ENCODE measurements around the gene SYT1. TPM values are rescaled to one million over a fixed set of nuclear protein-coding genes. Genes with fewer than 3 reads are reported as not detected.

SYT1 gene
- total and polyA plus RNA-seq, 2 donors (not counting 1 experiment from before 2014, with no cell fraction given) = 0.60 to 1.3 TPM

- no peaks in the 10 kb centered on the region for H3K4me1 Mint-ChIP-seq
- H3K27me3 Mint-ChIP-seq = no peaks in the 10 kb centered on the region
- H3K27ac Mint-ChIP-seq = no peak overlapping the region
These were observed 105.5 kb downstream of the SYT1 start for GRCh38 chr12:78970041-78970440.

GRCh38 chr12:78977304-78977867, 112.8 kb downstream of the SYT1 start:
- Histone ChIP-seq H3K4me3 (ENCODE audit: control extremely low read depth in 1 of 5, extremely low read depth in 1 of 5, insufficient read depth in 1 of 5, low read depth in 2 of 5, low read length in 4 of 5) (no peak overlapping the region), H3K36me3 (replicated peaks in 1 of 2; ENCODE audit: control extremely low read depth in 1 of 2, control insufficient read depth in 1 of 2, extremely low read depth in 1 of 2, insufficient read depth in 2 of 2, low read length in 1 of 2) (no peaks in the 10 kb centered on the region), H3K9ac (ENCODE audit: low read length) (no peak overlapping the region), H3K4me2 (replicated peaks; ENCODE audit: low read depth, low read length, poor library complexity, severe bottlenecking) (no peak overlapping the region), H3K4me1 (ENCODE audit: control insufficient read depth in 2 of 2, insufficient read depth in 2 of 2, low read length in 2 of 2) (no peaks in the 10 kb centered on the region), H2AFZ (ENCODE audit: insufficient read depth, low read depth, low read length, poor library complexity, severe bottlenecking) (no peak overlapping the region), H3K9me3 (ENCODE audit: control extremely low read depth in 1 of 3, control insufficient read depth in 2 of 3, insufficient read depth in 1 of 3, low read length in 2 of 3) (no peaks in the 10 kb centered on the region), H3K79me2 (ENCODE audit: control insufficient read depth, insufficient read depth, low read length) (no peaks in the 10 kb centered on the region), H4K20me1 (ENCODE audit: control insufficient read depth, insufficient read depth, low read length, poor library complexity, severe bottlenecking) (no peaks in the 10 kb centered on the region), H3K27ac (ENCODE audit: low read length in 2 of 2) (no peak overlapping the region), H3K27me3 (replicated peaks in 1 of 4; ENCODE audit: control extremely low read depth in 1 of 4, control insufficient read depth in 3 of 4, insufficient read depth in 4 of 4, low read length in 3 of 4) (no peaks in the 10 kb centered on the region)
- Mint-ChIP-seq H3K4me1 (no peaks in the 10 kb centered on the region), H3K27me3 (no peaks in the 10 kb centered on the region), H3K27ac (no peak overlapping the region), H3K4me3 (no peak overlapping the region), H3K9me3 (ENCODE audit: insufficient read depth) (no peaks in the 10 kb centered on the region)
- no peak for TF ChIP-seq EZH2 (IDR thresholded peaks at IDR 0.05; ENCODE audit: borderline replicate concordance, insufficient read depth, low read depth, low read length, poor library complexity, severe bottlenecking)
- TF ChIP-seq, protein P1, sequence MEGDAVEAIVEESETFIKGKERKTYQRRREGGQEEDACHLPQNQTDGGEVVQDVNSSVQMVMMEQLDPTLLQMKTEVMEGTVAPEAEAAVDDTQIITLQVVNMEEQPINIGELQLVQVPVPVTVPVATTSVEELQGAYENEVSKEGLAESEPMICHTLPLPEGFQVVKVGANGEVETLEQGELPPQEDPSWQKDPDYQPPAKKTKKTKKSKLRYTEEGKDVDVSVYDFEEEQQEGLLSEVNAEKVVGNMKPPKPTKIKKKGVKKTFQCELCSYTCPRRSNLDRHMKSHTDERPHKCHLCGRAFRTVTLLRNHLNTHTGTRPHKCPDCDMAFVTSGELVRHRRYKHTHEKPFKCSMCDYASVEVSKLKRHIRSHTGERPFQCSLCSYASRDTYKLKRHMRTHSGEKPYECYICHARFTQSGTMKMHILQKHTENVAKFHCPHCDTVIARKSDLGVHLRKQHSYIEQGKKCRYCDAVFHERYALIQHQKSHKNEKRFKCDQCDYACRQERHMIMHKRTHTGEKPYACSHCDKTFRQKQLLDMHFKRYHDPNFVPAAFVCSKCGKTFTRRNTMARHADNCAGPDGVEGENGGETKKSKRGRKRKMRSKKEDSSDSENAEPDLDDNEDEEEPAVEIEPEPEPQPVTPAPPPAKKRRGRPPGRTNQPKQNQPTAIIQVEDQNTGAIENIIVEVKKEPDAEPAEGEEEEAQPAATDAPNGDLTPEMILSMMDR (IDR thresholded peaks at IDR 0.05) = no peak
- ChIA-PET CTCF (no interaction called here), POLR2A (no interaction called here)
- WGBS (ENCODE audit: insufficient coverage) = no CpG with 5 or more reads among the region's 3 CpGs
- intact Hi-C loops (cut with micrococcal nuclease) = no loop called here
- ATAC-seq (ENCODE audit: low read depth) (no peak), DNase-seq (no peak)

More at GRCh38 chr12:78970041-78970440, 105.5 kb downstream of the SYT1 start:
- no peaks in the 10 kb centered on the region for H3K9me3 Mint-ChIP-seq (ENCODE audit: insufficient read depth)
- no peak overlapping the region for H3K4me2 ChIP-seq (replicated peaks; ENCODE audit: low read depth, low read length, poor library complexity, severe bottlenecking)
- H3K27me3 ChIP-seq (replicated peaks in 1 of 4; ENCODE audit: control extremely low read depth in 1 of 4, control insufficient read depth in 3 of 4, insufficient read depth in 4 of 4, low read length in 3 of 4) = no peaks in the 10 kb centered on the region
- no peaks in the 10 kb centered on the region for H3K79me2 ChIP-seq (ENCODE audit: control insufficient read depth, insufficient read depth, low read length)
- ATAC-seq (ENCODE audit: low read depth) (no peak), DNase-seq (no peak)
- no peak overlapping the region for H3K4me3 Mint-ChIP-seq
- H4K20me1 ChIP-seq (ENCODE audit: control insufficient read depth, insufficient read depth, low read length, poor library complexity, severe bottlenecking) = no peaks in the 10 kb centered on the region
- TF ChIP-seq, protein P1 (IDR thresholded peaks at IDR 0.05) = no peak
- no peak for TF ChIP-seq EZH2 (IDR thresholded peaks at IDR 0.05; ENCODE audit: borderline replicate concordance, insufficient read depth, low read depth, low read length, poor library complexity, severe bottlenecking)
- H3K36me3 ChIP-seq (replicated peaks in 1 of 2; ENCODE audit: control extremely low read depth in 1 of 2, control insufficient read depth in 1 of 2, extremely low read depth in 1 of 2, insufficient read depth in 2 of 2, low read length in 1 of 2) = no peaks in the 10 kb centered on the region
- H3K4me1 ChIP-seq (ENCODE audit: control insufficient read depth in 2 of 2, insufficient read depth in 2 of 2, low read length in 2 of 2) = no peaks in the 10 kb centered on the region
- no peak overlapping the region for H3K4me3 ChIP-seq (ENCODE audit: control extremely low read depth in 1 of 5, extremely low read depth in 1 of 5, insufficient read depth in 1 of 5, low read depth in 2 of 5, low read length in 4 of 5)
- ChIA-PET CTCF (no interaction called here), POLR2A (no interaction called here)
- intact Hi-C loops (cut with micrococcal nuclease) = no loop called here
- no peak overlapping the region for H3K27ac ChIP-seq (ENCODE audit: low read length in 2 of 2)
- no peaks in the 10 kb centered on the region for H3K9me3 ChIP-seq (ENCODE audit: control extremely low read depth in 1 of 3, control insufficient read depth in 2 of 3, insufficient read depth in 1 of 3, low read length in 2 of 3)
- H3K9ac ChIP-seq (ENCODE audit: low read length) = no peak overlapping the region
- no peak overlapping the region for H2AFZ ChIP-seq (ENCODE audit: insufficient read depth, low read depth, low read length, poor library complexity, severe bottlenecking)

All from B cell (primary cell).